PC-3 (cell line): ENCODE data around the gene MAD1L1.

Experiments used
- EZH2 ChIP-seq: fragments of 300-600 bp; sonication (generic); IDR thresholded peaks from one replicate; pipeline ENCODE4 v1.6.1; 2017; ENCODE audit warnings: antibody characterized with exemption, mild to moderate bottlenecking, low read length; ENCODE audit not compliant: unreplicated experiment
- TF ChIP-seq, protein P1 (sequence below): fragments of 300-600 bp; sonication (generic); conservative IDR thresholded peaks from 2 replicates; pipeline ENCODE4 v1.5.1; 2017; ENCODE audit warnings: antibody characterized with exemption, low read depth, mild to moderate bottlenecking, low read length

DNA sequence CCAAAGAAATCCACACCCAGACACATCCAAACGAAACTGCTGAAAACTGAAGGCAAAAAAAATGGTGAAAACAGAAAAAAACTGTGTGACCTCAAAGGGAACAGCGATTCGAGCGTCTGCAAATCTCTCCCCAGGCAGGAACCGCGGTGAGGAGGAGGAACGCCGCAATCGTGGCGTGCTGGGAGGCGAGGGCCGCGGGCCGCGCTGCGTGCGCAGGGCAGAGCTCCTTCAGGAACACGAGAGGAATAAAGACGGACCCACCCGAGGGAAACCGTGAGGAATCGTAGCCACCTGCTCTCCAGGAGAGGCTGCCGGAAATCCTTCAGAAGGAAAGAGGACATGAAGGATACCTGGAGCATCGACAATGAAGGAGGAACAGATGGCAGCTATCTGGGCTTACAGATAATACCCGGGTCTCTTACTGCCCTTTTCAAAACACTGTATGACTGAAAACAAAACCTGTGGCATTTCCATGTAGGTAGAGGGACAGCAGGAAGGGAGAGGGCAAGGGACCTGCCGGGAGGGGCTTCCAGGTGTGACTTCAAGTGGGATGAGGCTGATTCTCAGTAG lies 266.0 kb downstream of the MAD1L1 start:
- TF ChIP-seq, protein P1, sequence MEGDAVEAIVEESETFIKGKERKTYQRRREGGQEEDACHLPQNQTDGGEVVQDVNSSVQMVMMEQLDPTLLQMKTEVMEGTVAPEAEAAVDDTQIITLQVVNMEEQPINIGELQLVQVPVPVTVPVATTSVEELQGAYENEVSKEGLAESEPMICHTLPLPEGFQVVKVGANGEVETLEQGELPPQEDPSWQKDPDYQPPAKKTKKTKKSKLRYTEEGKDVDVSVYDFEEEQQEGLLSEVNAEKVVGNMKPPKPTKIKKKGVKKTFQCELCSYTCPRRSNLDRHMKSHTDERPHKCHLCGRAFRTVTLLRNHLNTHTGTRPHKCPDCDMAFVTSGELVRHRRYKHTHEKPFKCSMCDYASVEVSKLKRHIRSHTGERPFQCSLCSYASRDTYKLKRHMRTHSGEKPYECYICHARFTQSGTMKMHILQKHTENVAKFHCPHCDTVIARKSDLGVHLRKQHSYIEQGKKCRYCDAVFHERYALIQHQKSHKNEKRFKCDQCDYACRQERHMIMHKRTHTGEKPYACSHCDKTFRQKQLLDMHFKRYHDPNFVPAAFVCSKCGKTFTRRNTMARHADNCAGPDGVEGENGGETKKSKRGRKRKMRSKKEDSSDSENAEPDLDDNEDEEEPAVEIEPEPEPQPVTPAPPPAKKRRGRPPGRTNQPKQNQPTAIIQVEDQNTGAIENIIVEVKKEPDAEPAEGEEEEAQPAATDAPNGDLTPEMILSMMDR, result no peak
- TF ChIP-seq EZH2, result no peak
